Uterus (tissue), 4 donors: Measurements from ENCODE around the gene SULF2. TPM values are rescaled to one million over a fixed set of nuclear protein-coding genes. Genes with fewer than 3 reads are reported as not detected.

Source experiments
- DNase-seq, 2 donors: peaks; one replicate each; pipeline ENCODE4 v3.0.0-alpha.2; 2019 to 2020
- H3K27ac ChIP-seq, 2 donors: fragments of 200-600 bp; sonication (generic); 1 replicate in 1 of 2; 2 replicates in 1 of 2; pipeline ENCODE4 v1.5.1; 2016 to 2018
- H3K27me3 ChIP-seq, 2 donors: fragments of 200-600 bp; sonication (generic); one replicate each; pipeline ENCODE4 v1.5.1; 2018 to 2019; ENCODE audit warnings: control low read depth in 1 of 2
- H3K36me3 ChIP-seq, 2 donors: fragments of 200-600 bp; sonication (generic); one replicate each; pipeline ENCODE4 v1.5.1; 2019; ENCODE audit warnings: control low read depth in 1 of 2
- H3K4me1 ChIP-seq, 2 donors: fragments of 200-600 bp; sonication (generic); one replicate each; pipeline ENCODE4 v1.5.1; 2018 to 2019; ENCODE audit warnings: control low read depth in 1 of 2
- H3K4me3 ChIP-seq, 2 donors: fragments of 200-600 bp; sonication (generic); 1 replicate in 1 of 2; 2 replicates in 1 of 2; pipeline ENCODE4 v1.5.1; 2018 to 2019; ENCODE audit warnings: mild to moderate bottlenecking in 1 of 2
- H3K9me3 ChIP-seq, 2 donors: fragments of 200-600 bp; sonication (generic); one replicate each; pipeline ENCODE4 v1.5.1; 2019; ENCODE audit warnings: control low read depth in 1 of 2
- POLR2A ChIP-seq, 2 donors: fragments of 450-650 bp; IDR thresholded peaks; one replicate each; pipeline ENCODE4 v1.6.1; 2016; ENCODE audit warnings: antibody characterized with exemption in 2 of 2, mild to moderate bottlenecking in 1 of 2, moderate library complexity in 1 of 2
- intact Hi-C: fragments of 100-400 bp; cut with DNase I; formaldehyde crosslinking; loops from one replicate; pipeline ENCODE4 v1.15.1; 2023; ENCODE audit warnings: low total_unique reads
- total RNA-seq, 4 donors: library from RNA; depleted of rRNA in 3 of 4; stranded (reverse); fragments of >200 nt in 3 of 4; gene quantifications; one replicate each; pipeline versions ENCODE4 v1.1.0 to v1.2.4, GENCODE V29; 2014 to 2023
- TF ChIP-seq, protein P1 (sequence below), 4 experiments: fragments of 200-600 bp in 2 of 4; fragments of 450-650 bp in 2 of 4; sonication (generic) in 2 of 4; IDR thresholded peaks; one replicate each; pipeline ENCODE4 v1.5.1; 2016 to 2019; ENCODE audit warnings: antibody characterized with exemption in 4 of 4, mild to moderate bottlenecking in 2 of 4, moderate library complexity in 1 of 4
- donor health status: DM: yes; HTN: yes; CAD: no.

Gene SULF2
- total RNA-seq, 4 donors from 2014 or later = 95.9 to 558 (median 213) TPM

- Histone ChIP-seq H3K36me3 (no peaks in the 10 kb centered on the region), H3K4me1 (peaks cover 0 to 3% of the 10 kb centered on the region in 2 donors), H3K27ac (no peak overlapping the region), H3K27me3 (no peaks in the 10 kb centered on the region), H3K4me3 (no peak overlapping the region), H3K9me3 (no peaks in the 10 kb centered on the region)
- no peak for DNase-seq
- TF ChIP-seq, protein P1, sequence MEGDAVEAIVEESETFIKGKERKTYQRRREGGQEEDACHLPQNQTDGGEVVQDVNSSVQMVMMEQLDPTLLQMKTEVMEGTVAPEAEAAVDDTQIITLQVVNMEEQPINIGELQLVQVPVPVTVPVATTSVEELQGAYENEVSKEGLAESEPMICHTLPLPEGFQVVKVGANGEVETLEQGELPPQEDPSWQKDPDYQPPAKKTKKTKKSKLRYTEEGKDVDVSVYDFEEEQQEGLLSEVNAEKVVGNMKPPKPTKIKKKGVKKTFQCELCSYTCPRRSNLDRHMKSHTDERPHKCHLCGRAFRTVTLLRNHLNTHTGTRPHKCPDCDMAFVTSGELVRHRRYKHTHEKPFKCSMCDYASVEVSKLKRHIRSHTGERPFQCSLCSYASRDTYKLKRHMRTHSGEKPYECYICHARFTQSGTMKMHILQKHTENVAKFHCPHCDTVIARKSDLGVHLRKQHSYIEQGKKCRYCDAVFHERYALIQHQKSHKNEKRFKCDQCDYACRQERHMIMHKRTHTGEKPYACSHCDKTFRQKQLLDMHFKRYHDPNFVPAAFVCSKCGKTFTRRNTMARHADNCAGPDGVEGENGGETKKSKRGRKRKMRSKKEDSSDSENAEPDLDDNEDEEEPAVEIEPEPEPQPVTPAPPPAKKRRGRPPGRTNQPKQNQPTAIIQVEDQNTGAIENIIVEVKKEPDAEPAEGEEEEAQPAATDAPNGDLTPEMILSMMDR (IDR thresholded peaks at IDR 0.05) = no peak
- no peak for TF ChIP-seq POLR2A (IDR thresholded peaks at IDR 0.05)
- intact Hi-C loops = no loop called here
These were observed 24.4 kb downstream of the SULF2 start for GRCh38 chr20:47760686-47761481.

- Histone ChIP-seq H3K9me3 (no peaks in the 10 kb centered on the region), H3K4me1 (peaks cover 0 to 3% of the 10 kb centered on the region in 2 donors), H3K27me3 (no peaks in the 10 kb centered on the region), H3K4me3 (no peak overlapping the region), H3K36me3 (no peaks in the 10 kb centered on the region), H3K27ac (peak overlapping the region in 1 of 2 donors; percentile 14)
- DNase-seq = no peak
- intact Hi-C loops = no loop called here
- TF ChIP-seq POLR2A (IDR thresholded peaks at IDR 0.05) = no peak
- TF ChIP-seq, protein P1 (IDR thresholded peaks at IDR 0.05) = no peak
These were observed 26.5 kb downstream of the SULF2 start for GRCh38 chr20:47758517-47759450.

GRCh38 chr20:47757145-47758035 is 27.9 kb downstream of the SULF2 start:
- H3K9me3 ChIP-seq = no peaks in the 10 kb centered on the region
- H3K4me3 ChIP-seq = no peak overlapping the region
- no peak for TF ChIP-seq POLR2A (IDR thresholded peaks at IDR 0.05)
- TF ChIP-seq, protein P1 (IDR thresholded peaks at IDR 0.05) = no peak
- no peaks in the 10 kb centered on the region for H3K27me3 ChIP-seq
- H3K4me1 ChIP-seq = peaks cover 0 to 3% of the 10 kb centered on the region in 2 donors
- H3K36me3 ChIP-seq = no peaks in the 10 kb centered on the region
- no peak overlapping the region for H3K27ac ChIP-seq
- DNase-seq = no peak
- intact Hi-C loops = no loop called here

GRCh38 chr20:47754946-47755652 is 30.2 kb downstream of the SULF2 start:
- intact Hi-C loops = no loop called here
- Histone ChIP-seq H3K9me3 (no peaks in the 10 kb centered on the region), H3K27ac (no peak overlapping the region), H3K4me3 (no peak overlapping the region), H3K4me1 (peaks cover 0 to 3% of the 10 kb centered on the region in 2 donors), H3K36me3 (no peaks in the 10 kb centered on the region), H3K27me3 (no peaks in the 10 kb centered on the region)
- TF ChIP-seq, protein P1 (IDR thresholded peaks at IDR 0.05) = no peak
- no peak for TF ChIP-seq POLR2A (IDR thresholded peaks at IDR 0.05)
- DNase-seq = no peak
